Amniotic epithelial cell (primary cell): ENCODE data around the gene SLC25A48.
"Not testable (repeated sequence)": the region's sequence is repeated elsewhere in the genome, so short reads cannot be mapped to it uniquely, and the experiment has no call there.

Experiments
- DNase-seq: peaks from one replicate; pipeline ENCODE4 v3.0.0-alpha.2; 2010; ENCODE audit warnings: low read depth

The SLC25A48 gene

DNA sequence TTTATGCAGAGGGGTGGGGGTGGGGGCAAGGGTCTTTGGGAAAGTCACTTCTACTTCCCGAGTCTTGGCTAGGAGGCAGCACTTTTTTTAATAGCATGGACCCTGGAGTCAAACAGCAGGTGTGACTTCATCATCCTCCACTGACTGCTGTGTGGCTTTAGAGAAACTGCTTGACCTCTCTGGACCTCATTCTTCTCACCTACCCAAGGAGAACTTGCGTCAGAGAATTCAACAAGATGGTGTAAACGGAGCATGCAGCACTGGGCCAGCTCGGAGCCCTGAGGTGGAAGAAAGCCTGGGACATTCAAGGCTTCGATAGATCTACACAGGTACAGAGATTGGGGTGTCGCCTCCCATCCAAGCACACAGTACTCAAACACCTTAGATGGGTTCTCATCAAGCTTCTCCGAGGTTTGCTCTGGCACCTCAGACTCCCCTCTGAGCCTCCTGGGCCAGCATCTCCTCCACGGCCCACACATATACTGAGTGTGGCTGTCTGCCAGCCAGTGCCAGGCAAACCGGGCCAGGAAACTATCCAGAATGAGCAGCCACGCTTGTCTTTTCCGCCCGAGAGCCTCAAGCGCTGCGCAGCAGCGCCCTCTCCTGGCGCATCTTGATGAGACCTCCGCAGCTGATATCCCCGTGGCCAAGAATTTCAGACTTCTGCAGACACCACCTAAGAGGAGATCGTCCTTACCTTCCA is 4.6 kb upstream of the SLC25A48 start:
- peak; percentile 37 for DNase-seq

DNA sequence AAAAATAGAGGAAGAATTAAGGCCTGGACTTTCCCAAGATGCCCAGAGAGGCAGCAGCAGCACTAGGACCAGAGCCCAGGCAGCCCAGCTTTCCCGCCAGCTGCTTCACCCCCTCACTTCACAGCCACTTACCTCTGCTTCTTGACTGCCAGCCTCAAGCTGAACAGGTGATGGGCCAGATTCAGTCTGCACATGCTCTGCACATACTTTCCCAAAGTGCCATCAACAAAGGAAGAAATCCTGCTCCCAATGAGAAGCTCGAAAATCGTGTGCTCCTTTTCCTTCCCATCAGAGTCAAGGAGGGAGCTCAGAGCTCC is 4.1 kb upstream of the SLC25A48 start:
- DNase-seq = no peak

GRCh38 chr5:135830876-135831275 is 3.6 kb upstream of the SLC25A48 start:
- no peak for DNase-seq

GRCh38 chr5:135831439-135831838 is 3.0 kb upstream of the SLC25A48 start:
- DNase-seq = no peak

- no peak for DNase-seq
These were observed 2.5 kb upstream of the SLC25A48 start for GRCh38 chr5:135831851-135832555.

DNA sequence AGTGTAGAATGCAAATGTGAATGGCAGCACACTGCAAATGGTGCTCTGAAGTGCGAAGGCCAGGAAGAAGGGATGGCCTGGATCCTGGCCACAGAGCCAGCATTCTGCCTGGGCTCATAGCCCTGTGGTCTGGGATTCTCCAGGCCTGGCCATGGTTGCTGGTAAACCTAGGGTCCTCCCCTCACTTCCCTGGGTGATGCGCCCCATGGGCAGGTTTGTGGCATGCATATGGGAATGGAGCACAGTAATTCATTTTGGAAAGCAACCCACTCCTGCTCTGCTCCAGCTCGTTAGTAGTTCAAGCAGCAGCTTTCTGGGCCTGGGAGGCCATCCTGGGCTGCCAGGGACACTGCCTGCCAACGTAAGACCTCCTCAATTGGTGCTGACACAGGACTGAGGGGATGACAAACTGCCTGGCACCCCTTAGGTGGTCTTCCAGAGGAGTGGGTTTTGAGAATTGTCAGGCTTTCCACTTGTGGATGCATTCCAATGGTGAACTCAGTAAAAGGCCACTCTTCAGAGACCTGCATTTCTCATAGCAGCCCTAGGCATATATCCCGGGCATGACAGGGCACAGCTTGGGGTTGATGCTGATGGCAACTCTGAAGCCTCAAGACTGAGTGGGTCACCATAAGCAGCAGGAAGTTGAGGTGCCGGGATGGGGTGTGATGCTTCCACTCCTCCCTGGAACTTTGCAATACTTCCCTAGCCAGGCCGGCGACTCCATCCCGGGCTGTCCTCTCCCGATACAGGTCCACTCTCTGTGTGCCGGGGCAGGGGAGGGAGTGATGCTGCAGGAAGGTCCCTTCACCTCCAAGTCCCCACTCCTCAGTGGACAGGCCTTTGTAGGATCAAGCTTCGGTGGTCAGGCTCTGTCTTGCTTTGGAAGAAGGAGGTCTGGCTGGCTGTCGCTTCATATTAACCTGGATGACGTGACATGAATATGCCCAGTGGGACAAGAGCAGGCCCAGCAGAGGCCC is 1.2 kb upstream of the SLC25A48 start:
- no peak for DNase-seq

GRCh38 chr5:135833961-135834638 is 363 bp upstream of the SLC25A48 start:
- DNase-seq = no peak

GRCh38 chr5:135835766-135836165 is 1.3 kb downstream of the SLC25A48 start:
- DNase-seq = no peak

DNA sequence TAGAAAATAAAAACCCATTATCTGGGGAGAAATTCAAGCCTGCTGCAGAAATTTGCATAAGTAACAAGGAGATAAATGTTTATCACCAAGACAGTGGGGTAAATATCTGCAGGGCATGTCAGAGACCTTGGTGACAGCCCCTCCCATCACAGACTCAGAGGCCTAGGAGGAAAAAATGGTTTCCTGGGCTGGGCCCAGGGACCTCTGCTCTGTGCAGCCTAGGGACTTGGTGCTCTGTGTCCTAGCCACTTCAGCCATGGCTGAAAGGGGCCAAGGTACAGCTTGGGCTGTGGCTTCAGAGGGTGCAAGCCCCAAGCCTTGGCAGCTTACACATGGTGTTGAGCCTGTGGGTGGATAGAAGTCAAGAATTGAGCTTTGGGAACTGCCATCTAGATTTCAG is 3.9 kb downstream of the SLC25A48 start:
- DNase-seq = not testable (repeated sequence)

DNA sequence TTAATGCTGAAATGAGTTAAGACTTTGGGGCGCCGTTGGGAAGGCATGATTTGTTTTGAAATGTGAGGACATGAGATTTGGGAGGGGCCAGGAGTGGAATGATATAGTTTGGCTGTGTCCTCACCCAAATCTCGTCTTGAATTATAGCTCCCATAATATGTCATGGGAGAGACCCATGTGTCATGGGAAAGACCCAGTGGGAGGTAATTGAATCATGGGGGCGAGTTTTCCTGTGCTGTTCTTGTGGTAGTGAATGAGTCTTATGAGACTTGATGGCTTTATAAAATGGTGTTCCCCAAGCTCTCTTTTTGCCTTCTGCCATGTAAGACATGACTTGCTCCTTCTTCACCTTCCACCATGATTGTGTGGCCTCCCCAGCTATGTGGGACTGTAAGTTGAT is 5.1 kb downstream of the SLC25A48 start:
- no peak for DNase-seq

- no peak for DNase-seq
These were observed 6.5 kb downstream of the SLC25A48 start for GRCh38 chr5:135840959-135841358.

GRCh38 chr5:135842737-135843136 is 8.3 kb downstream of the SLC25A48 start:
- no peak for DNase-seq

DNA sequence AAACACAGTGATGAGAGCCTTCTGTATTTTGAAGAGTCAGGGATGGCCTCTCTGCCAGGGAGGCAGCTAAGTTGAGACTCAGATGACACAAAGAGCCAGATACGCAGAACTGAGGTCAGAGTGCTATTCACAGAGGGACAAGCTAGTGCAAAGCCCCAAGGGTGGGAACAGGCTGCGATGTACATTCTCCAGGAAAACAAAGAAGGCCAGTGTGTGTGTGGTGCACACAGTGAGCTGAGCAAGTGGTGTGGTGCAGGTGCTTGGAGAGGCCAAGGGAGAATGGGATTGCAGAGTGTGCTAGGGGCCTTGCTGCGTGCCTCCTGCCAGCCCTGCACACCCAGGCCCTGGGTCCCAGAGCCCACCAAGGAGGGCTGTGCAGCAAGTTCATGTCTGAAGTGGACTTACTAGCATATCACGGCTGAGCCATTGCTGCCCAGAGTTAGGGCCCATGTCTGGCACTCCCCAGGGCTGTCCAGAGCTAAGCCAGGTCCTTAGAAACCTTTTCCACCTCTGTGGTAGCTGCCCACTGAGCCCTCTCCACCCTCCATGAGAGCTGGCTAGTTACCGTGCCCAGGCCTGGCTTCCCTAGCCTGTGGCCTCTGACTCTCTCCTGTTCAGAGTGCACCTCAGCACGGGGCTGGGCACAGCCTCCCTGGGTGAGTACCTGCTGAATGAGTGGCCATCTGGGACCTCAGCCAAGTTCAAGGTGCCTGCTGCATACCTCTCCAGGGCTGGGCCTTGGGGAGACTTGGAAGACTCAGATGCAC is 9.3 kb downstream of the SLC25A48 start:
- no peak for DNase-seq

- no peak for DNase-seq
These were observed 11.8 kb downstream of the SLC25A48 start for GRCh38 chr5:135846311-135846710.

GRCh38 chr5:135847976-135848375 is 13.5 kb downstream of the SLC25A48 start:
- no peak for DNase-seq

DNA sequence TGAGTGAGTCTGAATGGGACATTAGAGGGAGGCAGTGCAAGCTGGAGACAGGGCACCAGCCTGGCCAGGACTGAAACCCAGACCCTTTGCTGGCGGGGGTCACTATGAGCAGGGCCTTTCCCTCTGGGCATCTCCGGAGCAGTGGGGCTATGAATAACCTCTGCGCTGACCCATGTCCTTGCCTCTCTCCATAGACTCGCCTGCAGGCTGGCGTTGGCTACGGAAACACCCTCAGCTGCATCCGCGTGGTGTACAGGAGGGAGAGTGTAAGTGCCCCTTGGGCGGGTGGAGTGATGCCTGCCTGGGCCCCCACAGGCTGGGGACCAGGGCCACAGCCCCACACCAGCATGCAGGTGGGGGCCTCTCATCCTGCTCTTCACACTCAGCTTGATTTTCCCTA is 15.8 kb downstream of the SLC25A48 start:
- DNase-seq = no peak

GRCh38 chr5:135850671-135851070 is 16.2 kb downstream of the SLC25A48 start:
- no peak for DNase-seq

GRCh38 chr5:135851186-135851914 is 16.9 kb downstream of the SLC25A48 start:
- no peak for DNase-seq

DNA sequence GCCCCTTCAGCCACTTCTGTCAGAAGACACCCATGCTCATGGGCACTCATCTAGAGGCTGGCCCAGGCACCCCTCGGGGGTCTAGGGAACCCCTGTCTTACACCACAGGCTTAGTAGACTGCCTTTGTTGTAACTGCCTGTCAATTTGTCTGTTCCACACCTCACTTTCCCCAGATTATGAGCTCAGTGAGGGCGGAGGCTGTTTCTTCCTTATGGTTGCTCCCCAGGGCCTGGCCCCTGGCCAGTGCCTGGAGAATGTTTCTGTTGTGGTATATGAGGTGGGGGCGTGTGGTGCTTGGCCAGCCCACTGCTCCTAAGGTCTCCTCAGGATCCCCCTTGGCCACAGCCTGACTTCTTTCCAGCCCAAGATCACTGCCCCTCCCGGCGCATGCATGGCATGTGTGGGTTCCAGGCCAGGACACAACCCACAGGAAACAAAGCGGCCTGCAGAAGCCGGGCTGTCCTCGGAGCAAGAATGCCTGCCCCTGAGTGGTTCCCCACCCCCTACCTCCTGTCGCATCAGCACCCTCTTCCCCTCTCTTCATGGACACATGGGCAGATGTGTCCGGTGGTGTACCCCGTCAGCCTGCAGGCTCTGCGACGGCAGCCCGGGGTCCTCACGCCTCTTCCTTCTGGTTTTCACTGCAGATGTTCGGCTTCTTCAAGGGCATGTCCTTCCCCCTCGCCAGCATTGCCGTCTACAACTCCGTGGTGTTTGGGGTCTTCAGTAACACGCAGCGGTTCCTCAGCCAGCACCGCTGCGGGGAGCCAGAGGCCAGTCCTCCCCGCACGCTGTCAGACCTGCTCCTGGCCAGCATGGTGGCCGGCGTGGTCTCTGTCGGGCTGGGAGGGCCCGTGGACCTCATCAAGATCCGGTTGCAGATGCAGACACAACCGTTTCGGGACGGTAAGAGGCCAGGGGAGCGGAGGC is 17.7 kb downstream of the SLC25A48 start:
- no peak for DNase-seq
